Fibroblast of peridontal ligament (primary cell): ENCODE measurements around the gene TUNAR.

ENCODE experiments used
- DNase-seq: peaks from one replicate; pipeline ENCODE4 v3.0.0-alpha.2; 2010; ENCODE audit errors: extremely low read depth

Gene TUNAR

DNA sequence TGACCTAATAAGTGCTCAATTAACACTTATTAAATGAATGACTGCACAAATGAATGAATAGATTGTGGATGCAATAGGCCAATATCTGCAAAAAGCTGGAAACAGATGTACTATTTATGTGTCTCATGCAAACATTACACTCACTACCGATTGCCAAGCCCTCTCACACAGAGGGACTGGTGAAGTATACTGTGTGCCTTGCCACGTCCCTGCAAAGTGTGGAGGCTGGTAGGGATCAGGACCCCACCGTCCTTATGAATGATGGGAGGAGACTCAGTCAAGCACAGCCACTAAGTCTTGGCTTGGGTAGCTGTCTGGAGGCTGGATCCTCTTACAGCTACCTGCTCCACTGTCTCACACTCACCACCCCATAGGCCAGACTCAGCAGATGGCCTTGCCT lies 3.9 kb upstream of the TUNAR start:
- no peak for DNase-seq

- DNase-seq: no peak
These were observed 536 bp upstream of the TUNAR start for GRCh38 chr14:95875831-95876760.

GRCh38 chr14:95877633-95878032 lies 1.0 kb downstream of the TUNAR start:
- DNase-seq: no peak

DNA sequence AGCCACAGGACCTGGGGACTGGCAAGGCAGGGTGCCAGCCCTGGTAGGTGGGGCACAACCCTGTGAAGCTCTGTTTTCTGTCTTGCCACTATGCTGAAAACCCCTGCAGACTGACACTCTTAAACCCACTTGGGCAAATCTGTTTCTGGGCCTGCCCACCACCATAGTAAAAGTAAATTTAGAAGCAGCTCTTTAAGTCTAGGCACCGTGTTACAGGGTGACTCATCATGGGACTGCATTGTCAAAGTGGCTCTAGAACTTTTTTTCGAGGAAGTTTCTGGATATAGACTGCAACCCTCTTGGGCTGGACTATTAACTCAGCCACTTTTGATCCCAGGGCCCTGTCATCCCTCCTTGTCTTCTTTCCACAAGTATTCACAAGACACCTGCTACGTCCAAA lies 7.7 kb downstream of the TUNAR start:
- DNase-seq: no peak

GRCh38 chr14:95885278-95885677 lies 8.6 kb downstream of the TUNAR start:
- DNase-seq: no peak

DNA sequence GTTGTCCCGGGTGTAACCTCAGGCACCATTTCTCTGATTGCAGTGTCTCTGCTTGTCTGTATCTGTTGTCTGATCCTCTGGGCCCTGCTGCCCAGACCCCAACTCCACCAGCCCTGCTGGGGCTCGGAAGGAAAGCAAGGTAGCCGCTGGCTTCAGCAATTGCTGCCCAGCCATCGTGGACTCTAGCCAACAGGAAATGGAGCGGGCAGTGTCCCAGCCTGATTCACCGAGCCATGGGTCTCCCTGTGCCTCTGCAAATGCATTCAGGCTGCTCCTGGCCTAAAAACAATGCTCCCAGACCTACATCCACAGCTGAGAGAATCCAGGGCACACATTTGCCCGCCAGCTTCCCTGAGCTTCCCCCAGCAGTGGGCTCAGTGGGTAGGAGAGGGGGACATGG lies 9.2 kb downstream of the TUNAR start:
- DNase-seq: no peak

GRCh38 chr14:95886366-95887056 lies 9.9 kb downstream of the TUNAR start:
- no peak for DNase-seq

DNA sequence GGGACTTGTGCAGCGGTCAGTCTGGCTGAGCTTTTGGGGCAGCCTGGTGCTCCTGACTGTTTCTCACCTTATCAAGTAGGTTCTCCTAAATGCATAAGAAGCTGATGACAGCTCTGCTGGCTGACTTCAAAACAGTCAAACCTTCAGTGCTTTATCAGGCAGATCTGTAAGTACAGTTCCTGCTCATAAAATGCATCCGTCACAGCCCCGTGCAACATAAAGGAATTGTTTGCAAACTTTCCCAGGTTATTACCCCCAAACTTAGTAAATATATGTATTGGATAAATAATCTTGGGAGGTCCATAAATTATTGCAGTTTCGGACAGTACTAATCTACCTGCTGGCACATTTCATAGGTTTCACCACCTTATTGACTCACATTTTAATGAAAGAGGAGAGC lies 10.7 kb downstream of the TUNAR start:
- no peak for DNase-seq

- no peak for DNase-seq
These were observed 12.8 kb downstream of the TUNAR start for GRCh38 chr14:95889236-95889979.

DNA sequence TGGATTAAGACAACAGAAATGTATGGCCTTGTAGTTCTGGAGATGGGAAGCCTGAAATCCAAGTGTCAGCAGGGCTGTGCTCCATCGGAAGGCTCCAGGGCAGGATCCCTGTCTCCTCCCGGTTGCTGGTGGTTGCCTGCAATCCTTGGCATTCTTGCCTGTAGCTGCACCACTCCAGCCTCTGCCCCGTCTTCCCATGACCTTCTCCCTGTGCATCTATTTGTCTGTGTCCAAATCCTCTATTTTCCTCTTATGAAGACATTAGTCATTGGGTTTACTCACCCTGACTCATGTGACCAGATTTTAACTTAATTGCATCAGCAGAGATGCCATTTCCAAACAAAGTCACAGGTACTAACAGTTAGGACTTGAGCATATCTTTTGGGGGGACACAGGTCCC lies 15.1 kb downstream of the TUNAR start:
- DNase-seq: no peak

- DNase-seq: no peak
These were observed 15.5 kb downstream of the TUNAR start for GRCh38 chr14:95892142-95892541.

GRCh38 chr14:95895720-95896119 lies 19.1 kb downstream of the TUNAR start:
- DNase-seq: no peak

DNA sequence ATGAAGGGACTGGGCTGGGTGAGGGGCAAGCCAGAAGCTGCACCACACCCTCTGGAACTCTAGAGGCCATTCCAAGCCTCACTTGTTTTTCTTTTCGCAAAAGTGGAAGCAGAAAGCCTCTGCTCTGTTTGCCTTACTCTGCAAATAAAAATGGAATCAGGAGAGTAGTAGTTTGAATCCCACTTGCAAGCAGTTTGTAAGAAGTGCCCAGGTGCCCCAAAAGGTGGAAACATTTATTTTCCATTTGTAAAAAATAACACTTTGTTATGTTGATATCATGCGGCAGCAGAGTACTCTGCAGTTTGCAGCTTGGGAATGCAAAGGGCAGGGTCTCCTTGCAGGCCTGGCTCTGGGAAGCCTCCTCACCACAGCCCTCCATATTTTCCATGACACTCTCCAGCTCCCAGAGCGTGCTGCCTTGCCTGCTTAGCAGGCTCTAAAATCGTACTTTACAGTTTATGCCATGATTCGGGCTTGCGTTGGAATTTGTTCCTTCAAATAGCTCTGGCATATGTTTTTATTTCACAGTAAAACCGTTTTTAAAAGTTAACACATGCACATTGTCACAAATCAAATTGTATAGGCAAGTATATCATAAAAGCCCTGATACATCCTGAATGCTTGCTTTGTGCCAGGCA lies 20.0 kb downstream of the TUNAR start:
- DNase-seq: no peak

DNA sequence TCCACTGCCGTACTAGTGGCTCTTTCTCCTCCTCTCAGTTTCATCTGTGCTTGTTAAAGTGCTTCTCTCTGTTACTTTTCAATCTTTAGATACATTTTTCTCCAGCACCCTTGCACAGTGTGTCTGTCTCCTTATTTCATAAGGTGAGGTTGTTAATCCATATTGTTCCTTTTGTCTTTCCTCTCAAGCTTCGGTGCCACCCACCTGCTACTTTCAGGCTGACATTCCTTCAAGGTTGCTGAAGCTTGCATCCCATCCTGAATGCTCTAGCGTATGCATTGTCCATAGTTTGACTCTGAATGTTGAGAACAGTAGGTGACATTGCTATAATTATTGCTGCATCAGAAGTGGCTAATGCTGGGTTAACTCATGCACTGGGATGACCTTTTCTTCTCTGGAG lies 20.6 kb downstream of the TUNAR start:
- no peak for DNase-seq

- DNase-seq: no peak
These were observed 24.4 kb downstream of the TUNAR start for GRCh38 chr14:95901054-95901453.

- DNase-seq: no peak
These were observed 25.7 kb downstream of the TUNAR start for GRCh38 chr14:95902273-95902826.

- no peak for DNase-seq
These were observed 26.5 kb downstream of the TUNAR start for GRCh38 chr14:95903165-95903564.

- DNase-seq: no peak
These were observed 27.0 kb downstream of the TUNAR start for GRCh38 chr14:95903616-95904107.

DNA sequence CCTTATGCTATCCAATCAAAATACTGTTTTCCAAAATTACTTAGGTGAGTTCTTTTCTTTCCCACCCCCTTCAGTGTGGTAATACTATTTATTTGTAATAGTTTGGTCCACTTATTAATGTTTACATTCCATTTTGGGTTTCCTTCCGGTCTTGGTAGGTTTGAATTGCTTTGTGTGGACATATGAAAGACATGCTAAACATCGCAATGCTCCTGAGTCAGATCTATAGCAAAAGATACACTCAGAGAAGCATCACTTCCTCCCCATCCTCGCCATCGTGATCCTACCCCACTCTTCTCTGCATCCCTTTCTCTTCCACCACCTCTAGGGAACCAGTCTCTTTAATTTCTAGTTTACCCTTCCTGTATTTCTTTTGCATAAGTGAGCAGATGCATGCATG lies 30.0 kb downstream of the TUNAR start:
- DNase-seq: no peak

DNA sequence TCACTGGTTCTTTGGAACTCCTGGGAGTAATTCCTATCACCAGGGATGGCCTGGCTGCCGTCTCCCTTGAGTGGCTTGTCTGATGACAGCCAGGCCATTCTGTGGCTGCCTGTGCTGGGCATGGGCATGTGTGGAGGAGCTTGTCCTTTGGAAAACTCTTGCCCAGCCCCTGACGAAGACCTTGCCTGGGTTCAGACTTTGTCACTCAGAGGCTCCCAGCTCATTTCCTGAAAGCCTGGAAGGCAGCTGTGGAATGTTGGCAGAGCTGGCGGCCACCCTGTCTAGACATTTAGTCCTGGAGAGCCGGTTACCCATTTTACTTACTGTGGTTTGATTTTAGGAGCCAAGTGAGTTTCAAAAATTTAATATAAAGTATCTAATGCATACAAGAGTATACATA lies 34.0 kb downstream of the TUNAR start:
- DNase-seq: no peak

DNA sequence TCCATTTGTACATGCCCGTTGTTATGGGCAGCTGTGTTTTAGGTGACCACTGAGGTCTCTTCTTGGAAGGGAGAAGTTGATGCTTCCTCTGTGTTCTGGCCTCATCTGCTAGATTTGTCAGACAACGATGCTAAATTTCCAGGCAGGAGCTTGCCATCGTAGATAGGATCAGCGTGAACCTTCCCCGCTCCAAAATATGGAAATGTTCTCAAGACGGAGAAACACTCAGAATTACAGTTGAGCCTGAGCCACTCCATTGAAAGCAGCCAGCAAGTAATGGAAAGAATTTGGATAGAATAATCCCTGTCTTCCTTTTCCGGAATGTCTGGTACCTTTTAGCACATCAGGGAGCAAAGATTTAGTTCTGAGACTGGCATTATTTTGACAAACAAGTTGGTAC lies 34.8 kb downstream of the TUNAR start:
- no peak for DNase-seq

DNA sequence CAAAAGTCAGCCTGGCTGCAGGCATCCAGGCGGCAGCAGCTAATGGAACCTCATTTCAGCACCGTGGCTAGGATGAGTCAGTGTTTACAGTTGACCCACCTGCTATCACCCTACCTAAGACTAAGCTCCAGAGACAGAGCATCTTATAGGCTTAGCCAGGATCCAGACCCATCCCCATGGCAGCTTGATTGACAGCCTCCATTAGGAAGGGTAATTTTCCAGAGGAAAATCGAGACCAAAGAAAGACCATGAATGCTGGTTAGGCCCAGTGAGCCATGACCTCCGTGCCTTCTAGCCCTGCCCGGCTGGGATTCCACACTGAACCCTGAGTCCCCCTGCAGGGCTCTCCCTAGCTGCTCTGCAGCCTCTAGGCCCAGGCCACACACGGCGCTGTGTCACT lies 38.7 kb downstream of the TUNAR start:
- DNase-seq: no peak
